Ascending aorta (tissue), 2 donors: ENCODE measurements around the gene RARRES1. TPM values are rescaled to one million over a fixed set of nuclear protein-coding genes. Genes with fewer than 3 reads are reported as not detected.

Source experiments
- DNase-seq, 2 donors: peaks; one replicate each; pipeline ENCODE4 v3.0.0-alpha.2; 2019; ENCODE audit warnings: low spot score in 2 of 2
- H3K27ac ChIP-seq, 2 donors: fragments of 200-600 bp; sonication (generic); one replicate each; pipeline ENCODE4 v1.5.1; 2016 to 2017; ENCODE audit warnings: mild to moderate bottlenecking in 1 of 2
- H3K27me3 ChIP-seq: fragments of 200-600 bp; sonication (generic); one replicate; pipeline ENCODE4 v1.5.1; 2017
- H3K36me3 ChIP-seq, 2 donors: fragments of 200-600 bp; sonication (generic); one replicate each; pipeline ENCODE4 v1.5.1; 2016
- H3K4me1 ChIP-seq, 2 donors: fragments of 200-600 bp; sonication (generic); one replicate each; pipeline ENCODE4 v1.5.1; 2016 to 2017; ENCODE audit warnings: mild to moderate bottlenecking in 1 of 2
- H3K4me3 ChIP-seq, 2 donors: fragments of 200-600 bp; sonication (generic); one replicate each; pipeline ENCODE4 v1.5.1; 2016 to 2017; ENCODE audit warnings: mild to moderate bottlenecking in 1 of 2
- H3K9me3 ChIP-seq, 2 donors: fragments of 200-600 bp; sonication (generic); one replicate each; pipeline ENCODE4 v1.5.1; 2016
- intact Hi-C: fragments of 100-400 bp; cut with DNase I; formaldehyde crosslinking; loops from one replicate; pipeline ENCODE4 v1.15.1; 2023
- total RNA-seq: library from RNA; depleted of rRNA; stranded (reverse); fragments of >200 nt; gene quantifications from one replicate; pipeline ENCODE4 v1.1.0, GENCODE V29; 2016
- TF ChIP-seq, protein P1 (sequence below), 3 experiments: fragments of 200-600 bp in 2 of 3; fragments of 450-650 bp in 1 of 3; sonication (generic) in 2 of 3; IDR thresholded peaks; one replicate each; pipeline ENCODE4 v1.5.1; 2016 to 2019; ENCODE audit warnings: antibody characterized with exemption in 3 of 3, mild to moderate bottlenecking in 1 of 3, moderate library complexity in 1 of 3

RARRES1 gene
- total RNA-seq, 1 donor from 2014 or later: 520 TPM

DNA sequence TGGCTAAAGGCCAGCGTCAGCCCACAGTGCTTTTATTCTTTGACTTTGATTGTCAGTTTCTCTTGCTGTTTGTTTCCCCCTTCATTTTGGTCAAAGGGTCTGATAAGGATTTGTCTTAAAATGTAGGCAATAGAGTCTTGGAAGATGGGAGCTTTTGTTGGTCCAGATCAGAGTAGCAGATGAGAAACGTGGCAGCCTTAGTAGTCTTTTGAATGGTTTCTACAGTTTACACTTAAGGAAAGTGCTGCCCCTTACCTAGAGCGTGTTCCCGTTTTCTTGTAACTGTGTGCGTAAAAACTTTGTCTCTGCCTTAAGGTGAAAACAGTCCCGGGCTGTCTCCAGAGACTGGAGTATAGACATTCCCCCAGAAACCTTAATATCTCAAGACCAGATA is 60.4 kb downstream of the RARRES1 start:
- TF ChIP-seq, protein P1, sequence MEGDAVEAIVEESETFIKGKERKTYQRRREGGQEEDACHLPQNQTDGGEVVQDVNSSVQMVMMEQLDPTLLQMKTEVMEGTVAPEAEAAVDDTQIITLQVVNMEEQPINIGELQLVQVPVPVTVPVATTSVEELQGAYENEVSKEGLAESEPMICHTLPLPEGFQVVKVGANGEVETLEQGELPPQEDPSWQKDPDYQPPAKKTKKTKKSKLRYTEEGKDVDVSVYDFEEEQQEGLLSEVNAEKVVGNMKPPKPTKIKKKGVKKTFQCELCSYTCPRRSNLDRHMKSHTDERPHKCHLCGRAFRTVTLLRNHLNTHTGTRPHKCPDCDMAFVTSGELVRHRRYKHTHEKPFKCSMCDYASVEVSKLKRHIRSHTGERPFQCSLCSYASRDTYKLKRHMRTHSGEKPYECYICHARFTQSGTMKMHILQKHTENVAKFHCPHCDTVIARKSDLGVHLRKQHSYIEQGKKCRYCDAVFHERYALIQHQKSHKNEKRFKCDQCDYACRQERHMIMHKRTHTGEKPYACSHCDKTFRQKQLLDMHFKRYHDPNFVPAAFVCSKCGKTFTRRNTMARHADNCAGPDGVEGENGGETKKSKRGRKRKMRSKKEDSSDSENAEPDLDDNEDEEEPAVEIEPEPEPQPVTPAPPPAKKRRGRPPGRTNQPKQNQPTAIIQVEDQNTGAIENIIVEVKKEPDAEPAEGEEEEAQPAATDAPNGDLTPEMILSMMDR (IDR thresholded peaks at IDR 0.05): no peak
- Histone ChIP-seq H3K27ac (peak overlapping the region; percentile 32 to 74), H3K27me3 (no peaks in the 10 kb centered on the region), H3K36me3 (peaks cover 9 to 29% of the 10 kb centered on the region in 2 donors), H3K4me1 (no peaks in the 10 kb centered on the region), H3K4me3 (peak overlapping the region; percentile 49 to 67), H3K9me3 (no peaks in the 10 kb centered on the region)
- DNase-seq: no peak
- intact Hi-C loops: no loop called here

DNA sequence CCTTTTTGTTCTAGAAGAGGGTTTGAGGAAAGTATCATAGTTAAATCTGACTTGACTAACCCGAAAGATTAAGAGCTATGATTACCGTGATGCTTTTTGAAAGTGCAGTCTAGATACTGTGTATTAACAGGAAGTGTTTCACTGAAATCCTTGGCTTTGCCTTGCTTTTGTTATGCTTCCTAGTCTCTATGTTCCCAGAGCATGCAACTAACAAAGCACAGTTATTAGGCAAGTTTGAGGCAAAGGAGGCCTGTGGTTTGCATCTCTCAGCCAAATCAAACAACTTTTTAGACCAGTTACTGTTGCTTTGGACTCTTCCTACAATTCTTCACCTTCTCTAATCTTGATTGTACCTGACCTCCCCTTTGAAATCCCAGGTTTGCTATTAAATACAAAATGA is 63.8 kb downstream of the RARRES1 start:
- TF ChIP-seq, protein P1 (IDR thresholded peaks at IDR 0.05): no peak
- H3K27me3 ChIP-seq: no peaks in the 10 kb centered on the region
- no peak overlapping the region for H3K4me3 ChIP-seq
- intact Hi-C loops: no loop called here
- H3K9me3 ChIP-seq: no peaks in the 10 kb centered on the region
- H3K36me3 ChIP-seq: peaks cover 14 to 42% of the 10 kb centered on the region in 2 donors
- H3K4me1 ChIP-seq: no peaks in the 10 kb centered on the region
- DNase-seq: no peak
- no peak overlapping the region for H3K27ac ChIP-seq

DNA sequence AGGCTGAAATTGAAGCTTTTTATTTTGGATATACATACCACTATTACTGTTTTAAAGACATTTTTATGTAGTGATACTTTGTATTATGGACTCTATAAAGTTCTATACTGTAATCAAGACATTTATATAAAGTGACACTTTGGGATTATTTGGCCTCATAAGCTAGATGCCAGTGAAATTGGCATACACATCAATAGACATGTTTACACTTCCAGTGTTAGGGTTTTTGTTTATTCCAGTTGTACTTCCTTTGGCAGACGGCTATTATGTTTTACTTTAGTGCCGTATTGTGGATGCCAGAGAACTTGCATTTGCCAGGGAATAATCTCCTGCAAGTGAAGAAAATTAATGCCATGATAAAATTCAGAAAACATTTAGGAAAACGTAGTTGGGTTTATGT is 65.8 kb downstream of the RARRES1 start:
- Histone ChIP-seq H3K36me3 (peaks cover 20 to 50% of the 10 kb centered on the region in 2 donors), H3K9me3 (no peaks in the 10 kb centered on the region), H3K27ac (no peak overlapping the region), H3K4me1 (no peaks in the 10 kb centered on the region), H3K4me3 (no peak overlapping the region), H3K27me3 (no peaks in the 10 kb centered on the region)
- DNase-seq: no peak
- TF ChIP-seq, protein P1 (IDR thresholded peaks at IDR 0.05): no peak
- intact Hi-C loops: no loop called here

DNA sequence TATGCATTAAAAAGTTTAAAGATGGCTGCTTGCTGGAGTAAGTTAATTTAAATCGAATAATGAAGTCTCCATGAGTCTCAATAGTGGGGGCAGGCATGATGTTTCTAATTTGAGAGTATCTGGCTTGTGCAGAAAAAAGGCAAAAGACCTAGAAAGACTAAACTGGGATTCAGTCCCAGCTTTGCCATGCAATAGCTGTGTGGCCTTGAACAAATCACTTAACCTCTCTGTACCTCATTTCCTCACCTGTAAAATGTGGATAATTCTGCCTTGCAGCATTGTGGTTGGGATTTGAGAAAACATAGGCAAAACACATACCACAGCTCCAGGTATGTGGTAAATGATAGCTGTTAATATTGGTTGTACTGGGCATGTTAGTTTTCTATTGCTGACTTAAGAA is 68.4 kb downstream of the RARRES1 start:
- peaks cover 32 to 68% of the 10 kb centered on the region in 2 donors for H3K36me3 ChIP-seq
- TF ChIP-seq, protein P1 (IDR thresholded peaks at IDR 0.05): no peak
- H3K9me3 ChIP-seq: no peaks in the 10 kb centered on the region
- H3K4me3 ChIP-seq: no peak overlapping the region
- intact Hi-C loops: no loop called here
- no peak for DNase-seq
- H3K27ac ChIP-seq: no peak overlapping the region
- no peaks in the 10 kb centered on the region for H3K27me3 ChIP-seq
- no peaks in the 10 kb centered on the region for H3K4me1 ChIP-seq

DNA sequence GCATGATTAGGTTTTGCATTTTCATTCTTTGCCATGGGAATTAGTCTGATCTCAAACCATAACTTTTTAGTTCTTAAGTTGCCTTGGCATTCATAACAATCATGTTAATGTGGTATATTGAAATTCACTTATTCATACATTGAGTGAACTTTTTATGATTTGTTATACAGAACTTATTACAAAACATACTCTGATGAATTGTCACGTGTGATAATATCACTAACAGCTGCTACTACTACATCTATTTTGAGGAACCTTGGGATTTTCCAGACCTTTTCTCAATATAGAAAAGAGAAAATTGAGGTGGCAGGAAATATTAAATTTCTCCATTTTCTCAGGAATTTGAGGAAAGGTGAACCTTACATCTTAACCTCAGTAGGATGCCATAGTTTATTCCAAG is 69.0 kb downstream of the RARRES1 start:
- Histone ChIP-seq H3K36me3 (peaks cover 32 to 64% of the 10 kb centered on the region in 2 donors), H3K9me3 (no peaks in the 10 kb centered on the region), H3K27me3 (no peaks in the 10 kb centered on the region), H3K27ac (no peak overlapping the region), H3K4me1 (no peaks in the 10 kb centered on the region), H3K4me3 (no peak overlapping the region)
- no peak for DNase-seq
- intact Hi-C loops: no loop called here
- TF ChIP-seq, protein P1 (IDR thresholded peaks at IDR 0.05): no peak

DNA sequence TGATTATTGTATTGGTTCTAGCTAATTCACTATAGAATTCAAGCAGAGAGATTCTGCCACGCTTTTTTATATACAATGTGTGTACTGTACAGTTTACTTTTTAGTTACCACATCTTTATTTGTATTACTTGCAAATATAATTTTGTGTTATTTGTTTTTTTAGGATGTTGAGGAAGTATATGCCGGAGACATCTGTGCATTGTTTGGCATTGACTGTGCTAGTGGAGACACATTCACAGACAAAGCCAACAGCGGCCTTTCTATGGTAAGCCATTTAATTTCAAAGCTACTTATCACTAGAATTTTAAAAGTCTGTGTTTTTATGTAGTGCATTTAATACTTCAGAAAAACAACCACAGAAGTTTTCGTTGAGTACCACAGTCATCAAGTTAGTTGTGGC is 71.5 kb downstream of the RARRES1 start:
- peaks cover 24 to 55% of the 10 kb centered on the region in 2 donors for H3K36me3 ChIP-seq
- no peaks in the 10 kb centered on the region for H3K27me3 ChIP-seq
- DNase-seq: no peak
- no peaks in the 10 kb centered on the region for H3K4me1 ChIP-seq
- TF ChIP-seq, protein P1 (IDR thresholded peaks at IDR 0.05): no peak
- no peak overlapping the region for H3K27ac ChIP-seq
- no peak overlapping the region for H3K4me3 ChIP-seq
- no peaks in the 10 kb centered on the region for H3K9me3 ChIP-seq
- intact Hi-C loops: no loop called here
